Small intestine (tissue), 7 donors: ENCODE results near the gene HERC2. TPM values are rescaled to one million over a fixed set of nuclear protein-coding genes. Genes with fewer than 3 reads are reported as not detected.

Experiments
- DNase-seq, 2 donors: peaks; one replicate each; pipeline versions ENCODE4 v3.0.0 to v3.0.0-alpha.2; 2013
- FAIRE-seq: peaks from 2 replicates; lab custom pipeline; 2012; peaks lifted over from hg19 to GRCh38; lab: Jason Lieb, UNC
- H3K27ac ChIP-seq, 3 donors: one replicate each; pipeline ENCODE4 v1.5.1; 2013; ENCODE audit warnings: low read length in 2 of 3, mild to moderate bottlenecking in 2 of 3, control low read depth in 1 of 3, inconsistent platforms in 1 of 3, low read depth in 1 of 3, moderate library complexity in 1 of 3
- H3K27me3 ChIP-seq, 3 donors: one replicate each; pipeline ENCODE4 v1.6.1; 2013; ENCODE audit warnings: low read length in 3 of 3, inconsistent platforms in 1 of 3; ENCODE audit not compliant: control insufficient read depth in 3 of 3, insufficient read depth in 3 of 3
- H3K36me3 ChIP-seq, 3 donors: one replicate each; pipeline ENCODE4 v1.6.1; 2013; ENCODE audit warnings: low read length in 3 of 3, inconsistent platforms in 1 of 3, low read depth in 1 of 3, mild to moderate bottlenecking in 1 of 3, moderate library complexity in 1 of 3; ENCODE audit not compliant: control insufficient read depth in 3 of 3, insufficient read depth in 2 of 3
- H3K4me1 ChIP-seq, 3 donors: one replicate each; pipeline ENCODE4 v1.6.1; 2013; ENCODE audit warnings: low read length in 2 of 3, inconsistent platforms in 1 of 3, low read depth in 1 of 3, mild to moderate bottlenecking in 1 of 3, moderate library complexity in 1 of 3; ENCODE audit not compliant: control insufficient read depth in 3 of 3, insufficient read depth in 2 of 3
- H3K4me3 ChIP-seq, 3 donors: one replicate each; pipeline ENCODE4 v1.5.1; 2013; ENCODE audit warnings: low read length in 3 of 3, control low read depth in 1 of 3, inconsistent platforms in 1 of 3, low read depth in 1 of 3, mild to moderate bottlenecking in 1 of 3, moderate library complexity in 1 of 3
- H3K9me3 ChIP-seq, 2 donors: one replicate each; pipeline ENCODE4 v1.6.1; 2013; ENCODE audit warnings: low read depth in 1 of 2, low read length in 1 of 2; ENCODE audit not compliant: control insufficient read depth in 2 of 2, insufficient read depth in 1 of 2
- WGBS, 3 donors: extraction: QIAGEN DNeasy Blood & Tissue Kit; methylation state at CpG; one replicate each; pipeline ENCODE4 v1.1.7; 2013; 5-methylcytosine and 5-hydroxymethylcytosine counted together
- polyA plus RNA-seq, 4 donors: library from polyadenylated mRNA; stranded (reverse) in 3 of 4; unstranded in 1 of 4; fragments of 200-250 nt in 3 of 4; fragments of 120-200 nt in 1 of 4; gene quantifications; one replicate each; pipeline versions ENCODE4 v1.2.1 to v1.2.3, GENCODE V29; 2013
- donor health status: healthy with polysubstance abuse.
- donor health status: control.
- donor health status: control.
- donor health status: Bipolar disorder and iron deficiency.
- donor health status: healthy.

The HERC2 gene
- polyA plus RNA-seq, 4 donors, result 23.2 to 45.6 (median 26.9) TPM

DNA sequence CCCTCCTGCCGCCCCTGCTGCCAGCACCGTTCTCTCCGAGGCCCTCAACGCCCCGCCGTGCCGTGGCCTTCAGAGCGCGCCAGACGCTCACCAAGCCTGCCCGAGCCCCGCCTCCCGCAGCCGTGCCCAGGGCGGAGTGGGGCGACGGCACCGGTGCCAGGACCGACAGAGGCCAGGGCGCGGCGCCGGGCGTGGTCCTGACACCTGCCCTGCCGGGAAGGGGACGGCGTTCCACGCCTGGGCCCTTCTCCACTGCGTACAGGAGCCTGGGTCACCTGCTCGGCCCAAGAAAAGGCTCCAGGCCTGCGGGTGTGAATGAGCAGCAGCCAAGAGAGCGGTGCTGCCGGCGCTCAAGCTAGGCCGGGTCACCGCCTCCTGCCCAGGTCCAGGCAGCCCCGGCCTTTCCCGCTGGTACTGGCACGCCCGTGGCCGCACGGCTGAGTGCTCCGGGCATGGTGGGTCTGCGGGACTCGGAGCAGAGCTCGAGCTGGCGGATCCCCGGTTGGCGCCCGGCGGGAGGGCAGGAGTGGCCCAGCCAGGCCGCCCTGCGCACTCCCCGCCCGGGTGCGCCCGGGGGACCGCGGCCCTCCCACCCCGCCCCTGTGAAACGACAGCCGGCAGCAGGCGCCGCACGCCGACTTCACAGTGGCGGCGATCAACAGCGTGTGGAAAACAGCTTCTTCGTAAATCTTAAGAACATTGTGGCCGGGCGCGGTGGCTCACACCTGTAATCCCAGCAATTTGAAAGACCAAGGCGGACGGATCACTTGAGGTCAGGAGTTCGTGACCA, 227.1 kb downstream of the HERC2 start:
- DNase-seq (peak; percentile 88 to 89), FAIRE-seq (no peak)
- Histone ChIP-seq H3K36me3 (no peaks in the 10 kb centered on the region), H3K9me3 (peaks cover 0 to 2% of the 10 kb centered on the region in 2 donors), H3K27ac (peak overlapping the region; percentile 42 to 94 (median 82)), H3K4me3 (peak overlapping the region in 2 of 3 donors; percentile 47 to 63), H3K4me1 (peaks cover 0 to 21% (median 0%) of the 10 kb centered on the region in 3 donors), H3K27me3 (peaks cover 4 to 37% (median 15%) of the 10 kb centered on the region in 3 donors)
- 1 to 4% (median 4%) methylated on average over 65 to 76 of the region's 76 CpGs for WGBS, 3 donors

- WGBS, 3 donors, result 28 to 54% (median 35%) methylated on average over 20 of the region's 20 CpGs
Measured at GRCh38 chr15:28093752-28094535, 228.0 kb downstream of the HERC2 start.

DNA sequence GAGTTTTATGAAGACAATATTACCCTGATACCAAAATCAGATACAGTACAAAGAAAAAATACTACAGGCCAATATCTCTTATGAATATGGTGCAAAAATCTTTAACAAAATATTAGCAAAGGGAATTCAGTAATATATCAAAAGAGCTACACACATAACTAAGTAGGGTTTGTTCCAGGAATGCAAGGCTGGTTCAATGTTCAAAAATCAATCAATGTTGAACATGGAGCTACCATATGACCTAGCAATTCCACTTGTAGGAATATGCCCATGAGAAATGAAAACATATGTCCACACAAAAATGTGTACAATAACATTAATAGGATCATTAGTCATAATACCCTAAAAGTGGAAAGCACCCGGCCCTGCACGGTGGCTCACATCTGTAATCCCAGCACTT, 230.7 kb downstream of the HERC2 start:
- Histone ChIP-seq H3K9me3 (peaks cover 0 to 6% of the 10 kb centered on the region in 2 donors), H3K4me1 (peaks cover 0 to 6% (median 0%) of the 10 kb centered on the region in 3 donors), H3K27ac (no peak overlapping the region), H3K36me3 (no peaks in the 10 kb centered on the region), H3K27me3 (peaks cover 0 to 13% (median 2%) of the 10 kb centered on the region in 3 donors), H3K4me3 (no peak overlapping the region)
- FAIRE-seq, result no peak
- DNase-seq, result no peak
- 84 to 97% (median 94%) methylated on average over 2 of the region's 2 CpGs for WGBS, 3 donors

More at GRCh38 chr15:28093752-28094535, 228.0 kb downstream of the HERC2 start:
- H3K4me1 ChIP-seq, result peaks cover 0 to 15% (median 0%) of the 10 kb centered on the region in 3 donors
- H3K36me3 ChIP-seq, result no peaks in the 10 kb centered on the region
- peak overlapping the region in 1 of 3 donors; percentile 94 for H3K27ac ChIP-seq
- H3K4me3 ChIP-seq, result no peak overlapping the region
- peaks cover 4 to 36% (median 11%) of the 10 kb centered on the region in 3 donors for H3K27me3 ChIP-seq
- DNase-seq (peak in 1 of 2 donors; percentile 47), FAIRE-seq (no peak)
- H3K9me3 ChIP-seq, result peaks cover 0 to 4% of the 10 kb centered on the region in 2 donors

DNA sequence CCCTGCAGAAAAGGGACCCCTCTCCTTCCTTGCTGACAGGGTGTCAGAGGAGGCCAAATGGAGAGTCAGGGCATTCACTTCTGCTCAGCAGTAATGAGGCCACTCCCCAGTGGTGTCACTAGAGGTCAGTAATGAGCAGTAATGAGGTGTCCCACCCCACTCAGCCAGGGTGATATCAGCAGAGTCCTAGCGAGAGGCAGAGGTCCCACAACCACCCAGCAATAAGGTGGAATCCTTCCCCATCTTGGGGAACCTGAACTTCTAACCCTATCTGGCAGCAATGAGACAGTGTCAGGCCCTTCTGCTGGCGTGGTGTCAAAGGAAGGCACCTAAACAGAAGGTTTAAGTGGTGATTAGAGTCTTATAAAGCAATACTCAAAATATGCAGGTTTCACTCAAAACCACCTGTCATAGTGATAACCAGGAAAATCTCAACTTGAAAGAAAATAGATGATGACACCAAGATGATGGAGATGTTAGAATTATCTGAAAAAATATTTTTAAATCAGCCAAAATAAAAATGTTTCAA, 235.7 kb downstream of the HERC2 start:
- Histone ChIP-seq H3K9me3 (peaks cover 0 to 19% of the 10 kb centered on the region in 2 donors), H3K27me3 (peaks cover 0 to 3% (median 0%) of the 10 kb centered on the region in 3 donors), H3K27ac (peak overlapping the region in 1 of 3 donors; percentile 53), H3K4me3 (no peak overlapping the region), H3K4me1 (peaks cover 0 to 25% (median 0%) of the 10 kb centered on the region in 3 donors), H3K36me3 (peaks cover 0 to 4% (median 0%) of the 10 kb centered on the region in 3 donors)
- WGBS, 3 donors, result 7 to 25% (median 9%) methylated on average over 2 of the region's 2 CpGs
- FAIRE-seq (no peak), DNase-seq (peak; percentile 78 to 82)

- 73 to 80% (median 76%) methylated on average over 4 of the region's 4 CpGs for WGBS, 3 donors
Measured at GRCh38 chr15:28085489-28086174, 236.3 kb downstream of the HERC2 start.

DNA sequence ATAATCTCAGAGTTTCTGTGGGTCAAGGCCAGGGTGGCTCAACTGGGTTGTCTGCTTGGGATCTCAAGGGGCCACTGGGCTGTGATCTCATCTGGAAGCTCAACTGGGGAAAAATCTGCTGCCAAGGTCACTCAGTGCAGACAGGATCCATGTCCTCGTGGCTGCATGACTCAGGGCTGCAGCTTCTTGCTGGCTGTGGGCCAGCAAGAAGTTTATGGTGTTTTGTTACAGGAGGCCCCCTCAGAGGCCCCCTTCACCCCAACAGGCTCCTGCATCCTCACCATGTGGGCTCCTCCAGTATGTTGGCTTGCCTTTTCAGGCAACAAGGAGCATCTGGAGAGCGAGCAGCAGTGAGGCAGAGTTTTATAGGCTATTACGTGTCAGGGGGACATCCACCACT, 237.4 kb downstream of the HERC2 start:
- WGBS, 3 donors, result 61 to 76% (median 68%) methylated on average over 3 of the region's 3 CpGs
- Histone ChIP-seq H3K27me3 (peaks cover 0 to 3% (median 0%) of the 10 kb centered on the region in 3 donors), H3K27ac (peak overlapping the region in 1 of 3 donors; percentile 87)

More at GRCh38 chr15:28085489-28086174, 236.3 kb downstream of the HERC2 start:
- no peak for DNase-seq
- H3K9me3 ChIP-seq, result peaks cover 0 to 19% of the 10 kb centered on the region in 2 donors
- H3K4me1 ChIP-seq, result peaks cover 0 to 25% (median 0%) of the 10 kb centered on the region in 3 donors
- peaks cover 0 to 3% (median 0%) of the 10 kb centered on the region in 3 donors for H3K27me3 ChIP-seq
- FAIRE-seq, result no peak
- H3K36me3 ChIP-seq, result peaks cover 0 to 4% (median 0%) of the 10 kb centered on the region in 3 donors
- no peak overlapping the region for H3K27ac ChIP-seq
- no peak overlapping the region for H3K4me3 ChIP-seq

DNA sequence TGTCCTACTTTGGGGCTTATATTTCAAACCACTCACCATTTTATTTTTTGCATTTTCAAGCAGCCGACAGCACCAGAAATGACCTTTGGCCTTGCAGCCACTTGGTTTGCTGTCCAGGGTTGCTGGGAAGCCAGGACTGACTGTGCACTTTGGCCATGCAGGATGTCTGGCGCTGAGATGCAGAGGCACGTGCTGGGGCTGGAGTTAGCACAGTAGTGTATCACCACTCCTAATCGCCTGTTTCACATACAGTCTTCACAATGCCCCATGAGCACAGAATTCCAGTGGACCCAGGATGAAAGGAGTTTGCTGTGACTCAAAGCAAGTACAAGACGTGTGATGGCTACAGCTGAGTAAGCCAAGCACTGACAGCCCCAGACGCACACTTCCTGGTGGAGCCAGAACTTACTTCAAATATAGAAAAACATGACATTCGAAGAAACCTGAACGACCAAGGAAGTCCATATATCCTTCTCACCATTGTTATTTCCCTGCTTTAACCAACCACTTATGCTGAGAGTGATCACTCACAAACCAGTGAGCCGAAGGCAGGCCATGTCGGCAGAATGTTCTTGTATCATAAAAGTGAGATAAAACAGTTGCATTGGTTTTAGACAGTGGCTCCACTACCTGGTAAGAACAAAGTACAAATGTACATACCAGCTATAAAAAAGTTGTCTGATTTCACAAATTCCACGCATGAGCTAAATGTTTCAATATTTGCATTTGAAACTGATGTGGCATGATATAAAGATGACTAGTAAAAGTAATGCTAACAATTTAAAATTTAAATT, 238.9 kb downstream of the HERC2 start:
- Histone ChIP-seq H3K36me3 (peaks cover 0 to 4% (median 0%) of the 10 kb centered on the region in 3 donors), H3K4me1 (peaks cover 0 to 25% (median 0%) of the 10 kb centered on the region in 3 donors)
- DNase-seq, result peak; percentile 88 to 90

More for the DNA sequence above, 237.4 kb downstream of the HERC2 start:
- H3K4me1 ChIP-seq, result peaks cover 0 to 25% (median 0%) of the 10 kb centered on the region in 3 donors
- DNase-seq, result peak in 1 of 2 donors; percentile 18
- peaks cover 0 to 4% (median 0%) of the 10 kb centered on the region in 3 donors for H3K36me3 ChIP-seq
- no peak for FAIRE-seq
- H3K9me3 ChIP-seq, result peaks cover 0 to 19% of the 10 kb centered on the region in 2 donors
- no peak overlapping the region for H3K4me3 ChIP-seq

More for the DNA sequence above, 238.9 kb downstream of the HERC2 start:
- H3K27ac ChIP-seq, result peak overlapping the region in 1 of 3 donors; percentile 87
- no peak for FAIRE-seq
- H3K9me3 ChIP-seq, result peaks cover 0 to 15% of the 10 kb centered on the region in 2 donors
- peaks cover 0 to 3% (median 0%) of the 10 kb centered on the region in 3 donors for H3K27me3 ChIP-seq
- 14 to 50% (median 30%) methylated on average over 11 of the region's 11 CpGs for WGBS, 3 donors
- no peak overlapping the region for H3K4me3 ChIP-seq
